GM21786 (cell line): ENCODE measurements around the gene SLC8A3.

Experiments
- ATAC-seq: cut with Tn5 transposase; IDR thresholded peaks from one replicate; pipeline ENCODE4 v1.9.1; 2021; ENCODE audit not compliant: unreplicated experiment

SLC8A3 gene

GRCh38 chr14:70123796-70124195 is 65.0 kb downstream of the SLC8A3 start:
- ATAC-seq = no peak

- no peak for ATAC-seq
These were observed 67.2 kb downstream of the SLC8A3 start for GRCh38 chr14:70121521-70121920.

- ATAC-seq = no peak
These were observed 70.7 kb downstream of the SLC8A3 start for GRCh38 chr14:70118064-70118463.

- no peak for ATAC-seq
These were observed 72.5 kb downstream of the SLC8A3 start for GRCh38 chr14:70116278-70116677.

- no peak for ATAC-seq
These were observed 74.1 kb downstream of the SLC8A3 start for GRCh38 chr14:70114621-70115156.

GRCh38 chr14:70113211-70113610 is 75.5 kb downstream of the SLC8A3 start:
- ATAC-seq = no peak

GRCh38 chr14:70108419-70108818 is 80.3 kb downstream of the SLC8A3 start:
- no peak for ATAC-seq

- no peak for ATAC-seq
These were observed 81.4 kb downstream of the SLC8A3 start for GRCh38 chr14:70107309-70107708.

GRCh38 chr14:70100071-70100470 is 88.7 kb downstream of the SLC8A3 start:
- ATAC-seq = no peak

GRCh38 chr14:70098250-70098809 is 90.4 kb downstream of the SLC8A3 start:
- ATAC-seq = no peak

- ATAC-seq = no peak
These were observed 91.0 kb downstream of the SLC8A3 start for GRCh38 chr14:70097576-70098249.

- no peak for ATAC-seq
These were observed 91.9 kb downstream of the SLC8A3 start for GRCh38 chr14:70096866-70097265.

GRCh38 chr14:70094631-70095030 is 94.1 kb downstream of the SLC8A3 start:
- no peak for ATAC-seq

GRCh38 chr14:70094106-70094505 is 94.6 kb downstream of the SLC8A3 start:
- no peak for ATAC-seq

GRCh38 chr14:70093156-70093555 is 95.6 kb downstream of the SLC8A3 start:
- no peak for ATAC-seq

- no peak for ATAC-seq
These were observed 101.4 kb downstream of the SLC8A3 start for GRCh38 chr14:70087380-70087697.

GRCh38 chr14:70086685-70087379 is 101.9 kb downstream of the SLC8A3 start:
- no peak for ATAC-seq

GRCh38 chr14:70084226-70084625 is 104.5 kb downstream of the SLC8A3 start:
- ATAC-seq = no peak

GRCh38 chr14:70082394-70082793 is 106.4 kb downstream of the SLC8A3 start:
- ATAC-seq = no peak

GRCh38 chr14:70080076-70080475 is 108.7 kb downstream of the SLC8A3 start:
- no peak for ATAC-seq

- ATAC-seq = no peak
These were observed 110.4 kb downstream of the SLC8A3 start for GRCh38 chr14:70078329-70078728.

- no peak for ATAC-seq
These were observed 111.0 kb downstream of the SLC8A3 start for GRCh38 chr14:70077720-70078119.
